ENCODE results near the gene FRK.

The FRK gene

GRCh38 chr6:116030770-116031169 lies 29.9 kb downstream of the FRK start:
- H3K27ac ChIP-seq (ENCODE audit: low read length), result no peak overlapping the region
- H3K9ac ChIP-seq (ENCODE audit: low read length), result no peak overlapping the region
- no peaks in the 10 kb centered on the region for H3K9me3 ChIP-seq (ENCODE audit: control insufficient read depth, low read depth, low read length)
- H3K36me3 ChIP-seq (ENCODE audit: control insufficient read depth, low read depth, low read length), result no peaks in the 10 kb centered on the region
- H3K27me3 ChIP-seq (ENCODE audit: control insufficient read depth, insufficient read depth, low read length), result no peaks in the 10 kb centered on the region
- H3K4me1 ChIP-seq (ENCODE audit: control insufficient read depth, low read depth, low read length), result peaks cover 5% of the 10 kb centered on the region
- no peak overlapping the region for H3K4me3 ChIP-seq (ENCODE audit: low read length)

DNA sequence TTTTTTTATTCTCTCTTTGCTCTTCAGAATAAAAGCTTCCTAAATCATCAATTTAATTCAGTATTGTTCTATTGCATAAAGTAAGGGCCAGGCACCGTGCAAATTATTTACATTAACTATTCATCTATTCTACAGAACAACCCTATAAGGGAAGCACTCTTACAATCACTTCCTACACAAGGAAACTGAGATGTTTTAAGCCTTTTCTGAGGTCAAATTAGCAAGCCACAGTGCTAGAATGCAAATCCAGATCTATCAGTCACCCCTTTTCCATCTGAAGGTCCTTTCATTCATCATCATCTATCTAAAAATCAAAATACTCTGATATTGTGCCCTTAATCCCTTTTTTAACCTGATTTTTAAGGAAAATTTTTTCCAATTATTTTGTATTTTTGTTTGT lies 31.2 kb downstream of the FRK start:
- H3K9ac ChIP-seq (ENCODE audit: low read length), result no peak overlapping the region
- H3K4me1 ChIP-seq (ENCODE audit: control insufficient read depth, low read depth, low read length), result peaks cover 5% of the 10 kb centered on the region
- no peaks in the 10 kb centered on the region for H3K9me3 ChIP-seq (ENCODE audit: control insufficient read depth, low read depth, low read length)
- H3K27ac ChIP-seq (ENCODE audit: low read length), result no peak overlapping the region
- no peaks in the 10 kb centered on the region for H3K36me3 ChIP-seq (ENCODE audit: control insufficient read depth, low read depth, low read length)
- no peaks in the 10 kb centered on the region for H3K27me3 ChIP-seq (ENCODE audit: control insufficient read depth, insufficient read depth, low read length)
- no peak overlapping the region for H3K4me3 ChIP-seq (ENCODE audit: low read length)

DNA sequence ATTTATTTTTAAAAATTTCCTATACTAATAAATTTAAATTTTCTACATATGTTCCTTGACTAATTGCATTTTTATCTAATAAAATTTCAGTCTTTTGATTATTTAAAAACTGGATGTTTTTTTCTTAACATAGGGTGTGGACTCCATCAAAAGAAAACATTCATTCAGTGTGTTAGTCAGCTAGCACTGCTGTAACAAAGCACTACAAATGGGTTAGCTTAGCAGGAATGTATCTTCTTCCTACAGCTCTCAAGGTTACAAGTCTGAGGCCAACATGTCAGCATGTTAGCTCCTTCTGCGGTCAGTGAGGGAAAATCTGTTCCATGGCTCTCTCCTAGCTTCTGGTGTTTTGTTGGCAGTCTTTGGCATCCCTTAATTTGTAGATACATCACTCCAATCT lies 32.5 kb downstream of the FRK start:
- no peaks in the 10 kb centered on the region for H3K36me3 ChIP-seq (ENCODE audit: control insufficient read depth, low read depth, low read length)
- H3K27ac ChIP-seq (ENCODE audit: low read length), result no peak overlapping the region
- H3K9me3 ChIP-seq (ENCODE audit: control insufficient read depth, low read depth, low read length), result no peaks in the 10 kb centered on the region
- no peaks in the 10 kb centered on the region for H3K27me3 ChIP-seq (ENCODE audit: control insufficient read depth, insufficient read depth, low read length)
- H3K4me1 ChIP-seq (ENCODE audit: control insufficient read depth, low read depth, low read length), result peaks cover 5% of the 10 kb centered on the region
- H3K4me3 ChIP-seq (ENCODE audit: low read length), result no peak overlapping the region
- no peak overlapping the region for H3K9ac ChIP-seq (ENCODE audit: low read length)

DNA sequence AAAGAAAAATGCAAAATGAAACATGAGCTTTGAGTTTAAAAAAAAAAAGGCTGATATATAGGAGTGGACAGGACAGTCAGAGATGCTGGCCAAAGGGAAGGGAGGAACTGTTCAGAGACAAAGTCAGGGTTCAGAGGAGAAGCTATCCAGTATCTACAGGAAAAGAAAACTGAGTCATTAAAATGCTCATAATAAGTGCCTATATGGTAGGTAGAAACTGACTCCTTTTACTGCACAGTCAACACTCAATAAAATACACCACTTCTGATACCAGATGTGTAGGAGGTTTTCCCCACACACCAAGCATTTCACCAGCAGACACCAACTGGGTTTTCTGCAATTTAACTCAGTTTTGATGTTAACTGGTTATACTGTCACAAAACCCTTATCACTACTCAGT lies 32.9 kb downstream of the FRK start:
- Histone ChIP-seq H3K27me3 (ENCODE audit: control insufficient read depth, insufficient read depth, low read length) (no peaks in the 10 kb centered on the region), H3K4me3 (ENCODE audit: low read length) (no peak overlapping the region), H3K27ac (ENCODE audit: low read length) (no peak overlapping the region), H3K9ac (ENCODE audit: low read length) (no peak overlapping the region), H3K36me3 (ENCODE audit: control insufficient read depth, low read depth, low read length) (no peaks in the 10 kb centered on the region), H3K4me1 (ENCODE audit: control insufficient read depth, low read depth, low read length) (peaks cover 5% of the 10 kb centered on the region), H3K9me3 (ENCODE audit: control insufficient read depth, low read depth, low read length) (no peaks in the 10 kb centered on the region)

DNA sequence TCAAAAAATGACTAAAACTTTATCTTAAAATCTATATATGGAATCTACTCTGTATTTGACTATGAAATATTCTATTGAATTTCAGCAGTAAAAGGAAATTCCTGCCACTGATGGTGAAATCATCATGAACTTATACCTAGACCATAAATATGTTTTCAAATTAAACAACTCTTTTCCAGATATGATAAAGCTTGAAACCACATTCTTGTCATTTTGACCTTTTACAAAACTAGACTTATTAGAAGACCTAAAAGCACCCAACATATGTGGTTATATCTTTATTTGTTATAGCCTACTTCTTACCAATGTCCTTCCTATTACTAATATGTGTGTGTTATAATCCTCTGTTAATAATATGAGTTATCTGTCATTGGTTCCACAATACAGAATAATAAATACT lies 35.3 kb downstream of the FRK start:
- H3K27me3 ChIP-seq (ENCODE audit: control insufficient read depth, insufficient read depth, low read length), result no peaks in the 10 kb centered on the region
- H3K9ac ChIP-seq (ENCODE audit: low read length), result no peak overlapping the region
- no peak overlapping the region for H3K27ac ChIP-seq (ENCODE audit: low read length)
- H3K4me1 ChIP-seq (ENCODE audit: control insufficient read depth, low read depth, low read length), result no peaks in the 10 kb centered on the region
- H3K36me3 ChIP-seq (ENCODE audit: control insufficient read depth, low read depth, low read length), result no peaks in the 10 kb centered on the region
- no peaks in the 10 kb centered on the region for H3K9me3 ChIP-seq (ENCODE audit: control insufficient read depth, low read depth, low read length)
- H3K4me3 ChIP-seq (ENCODE audit: low read length), result no peak overlapping the region

- no peak overlapping the region for H3K9ac ChIP-seq (ENCODE audit: low read length)
- H3K4me3 ChIP-seq (ENCODE audit: low read length), result no peak overlapping the region
- no peak overlapping the region for H3K27ac ChIP-seq (ENCODE audit: low read length)
- H3K9me3 ChIP-seq (ENCODE audit: control insufficient read depth, low read depth, low read length), result no peaks in the 10 kb centered on the region
- H3K27me3 ChIP-seq (ENCODE audit: control insufficient read depth, insufficient read depth, low read length), result no peaks in the 10 kb centered on the region
- no peaks in the 10 kb centered on the region for H3K36me3 ChIP-seq (ENCODE audit: control insufficient read depth, low read depth, low read length)
- H3K4me1 ChIP-seq (ENCODE audit: control insufficient read depth, low read depth, low read length), result no peaks in the 10 kb centered on the region
Measured at GRCh38 chr6:116022841-116023445, 37.7 kb downstream of the FRK start.

GRCh38 chr6:116020738-116021137 lies 40.0 kb downstream of the FRK start:
- Histone ChIP-seq H3K4me1 (ENCODE audit: control insufficient read depth, low read depth, low read length) (no peaks in the 10 kb centered on the region), H3K36me3 (ENCODE audit: control insufficient read depth, low read depth, low read length) (no peaks in the 10 kb centered on the region), H3K4me3 (ENCODE audit: low read length) (no peak overlapping the region), H3K27me3 (ENCODE audit: control insufficient read depth, insufficient read depth, low read length) (no peaks in the 10 kb centered on the region), H3K9me3 (ENCODE audit: control insufficient read depth, low read depth, low read length) (no peaks in the 10 kb centered on the region), H3K9ac (ENCODE audit: low read length) (no peak overlapping the region), H3K27ac (ENCODE audit: low read length) (no peak overlapping the region)

GRCh38 chr6:116019428-116019827 lies 41.3 kb downstream of the FRK start:
- no peak overlapping the region for H3K4me3 ChIP-seq (ENCODE audit: low read length)
- H3K27ac ChIP-seq (ENCODE audit: low read length), result no peak overlapping the region
- H3K9me3 ChIP-seq (ENCODE audit: control insufficient read depth, low read depth, low read length), result no peaks in the 10 kb centered on the region
- no peaks in the 10 kb centered on the region for H3K27me3 ChIP-seq (ENCODE audit: control insufficient read depth, insufficient read depth, low read length)
- no peak overlapping the region for H3K9ac ChIP-seq (ENCODE audit: low read length)
- H3K36me3 ChIP-seq (ENCODE audit: control insufficient read depth, low read depth, low read length), result no peaks in the 10 kb centered on the region
- no peaks in the 10 kb centered on the region for H3K4me1 ChIP-seq (ENCODE audit: control insufficient read depth, low read depth, low read length)

- no peaks in the 10 kb centered on the region for H3K27me3 ChIP-seq (ENCODE audit: control insufficient read depth, insufficient read depth, low read length)
- H3K36me3 ChIP-seq (ENCODE audit: control insufficient read depth, low read depth, low read length), result no peaks in the 10 kb centered on the region
- no peak overlapping the region for H3K4me3 ChIP-seq (ENCODE audit: low read length)
- H3K27ac ChIP-seq (ENCODE audit: low read length), result no peak overlapping the region
- H3K4me1 ChIP-seq (ENCODE audit: control insufficient read depth, low read depth, low read length), result no peaks in the 10 kb centered on the region
- no peak overlapping the region for H3K9ac ChIP-seq (ENCODE audit: low read length)
- H3K9me3 ChIP-seq (ENCODE audit: control insufficient read depth, low read depth, low read length), result no peaks in the 10 kb centered on the region
Measured at GRCh38 chr6:116018976-116019375, 41.7 kb downstream of the FRK start.

DNA sequence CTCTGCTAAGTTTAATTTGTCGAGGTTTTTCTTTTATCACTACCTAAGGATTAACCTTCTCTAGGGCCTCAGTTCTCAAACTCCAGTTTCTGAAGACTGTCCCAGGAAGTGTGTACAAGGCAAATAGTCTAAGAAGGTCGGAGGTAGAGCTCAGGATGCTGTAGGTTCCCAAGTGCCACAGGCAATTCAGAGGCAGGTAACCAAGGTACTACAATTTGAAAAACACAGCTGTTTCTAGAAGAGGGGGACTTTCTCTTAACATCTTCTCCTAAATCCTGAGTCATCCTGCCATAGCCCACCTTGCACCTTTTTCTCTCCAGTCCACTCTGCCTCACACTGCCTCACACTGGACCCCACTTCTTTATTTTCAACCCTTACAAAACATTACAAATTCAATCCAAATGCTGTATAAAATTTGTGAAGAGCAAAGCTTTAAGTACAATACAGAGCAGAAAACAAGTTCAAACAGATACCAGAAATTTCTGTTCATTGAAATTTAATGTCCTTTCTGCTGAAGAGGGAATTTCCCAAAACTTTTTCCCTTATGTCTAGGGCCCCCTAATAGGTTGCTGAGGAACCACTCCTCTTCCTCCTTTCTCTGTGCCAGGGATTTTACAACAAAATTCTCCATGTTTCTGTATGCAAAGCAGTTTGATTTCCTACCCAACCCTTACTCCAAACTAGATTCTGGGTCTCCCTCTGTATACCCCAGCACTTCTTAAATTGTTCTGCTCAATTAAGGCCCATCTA lies 43.0 kb downstream of the FRK start:
- Histone ChIP-seq H3K36me3 (ENCODE audit: control insufficient read depth, low read depth, low read length) (no peaks in the 10 kb centered on the region), H3K27ac (ENCODE audit: low read length) (no peak overlapping the region), H3K4me3 (ENCODE audit: low read length) (no peak overlapping the region), H3K27me3 (ENCODE audit: control insufficient read depth, insufficient read depth, low read length) (no peaks in the 10 kb centered on the region), H3K4me1 (ENCODE audit: control insufficient read depth, low read depth, low read length) (no peaks in the 10 kb centered on the region), H3K9ac (ENCODE audit: low read length) (no peak overlapping the region), H3K9me3 (ENCODE audit: control insufficient read depth, low read depth, low read length) (no peaks in the 10 kb centered on the region)

DNA sequence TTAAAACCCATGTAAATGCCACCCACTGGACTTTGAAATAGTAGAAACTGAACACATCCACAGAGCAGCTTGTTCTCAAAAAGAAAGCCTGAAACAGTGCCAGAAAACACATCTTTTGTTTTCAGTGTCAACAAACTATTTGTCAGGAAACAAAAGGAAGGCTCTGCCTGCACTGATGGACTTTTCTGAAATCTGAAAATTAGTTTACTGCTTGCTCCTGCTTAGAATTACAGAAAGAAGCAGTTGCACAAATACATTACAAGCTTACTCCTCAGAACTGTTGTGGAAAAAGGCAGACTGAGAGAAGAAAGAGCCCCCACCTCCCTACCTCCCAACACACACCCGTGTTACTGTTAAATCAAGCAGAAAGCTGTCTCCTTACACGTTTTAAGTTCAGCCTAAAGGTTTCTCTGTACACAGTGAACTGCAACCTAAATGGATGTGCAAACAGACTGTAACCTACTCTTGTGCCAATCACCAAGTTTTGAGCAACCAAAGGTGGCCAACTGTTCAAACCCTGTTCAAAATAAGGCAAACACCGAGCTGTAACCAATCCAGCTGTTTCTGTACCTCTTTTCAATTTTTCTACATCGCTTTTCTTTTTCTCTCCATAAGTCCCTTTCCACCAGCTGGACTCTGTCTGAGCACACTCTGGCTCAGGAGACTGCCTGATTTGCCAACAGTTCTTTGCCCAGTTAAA lies 43.7 kb downstream of the FRK start:
- no peaks in the 10 kb centered on the region for H3K27me3 ChIP-seq (ENCODE audit: control insufficient read depth, insufficient read depth, low read length)
- H3K36me3 ChIP-seq (ENCODE audit: control insufficient read depth, low read depth, low read length), result no peaks in the 10 kb centered on the region
- no peaks in the 10 kb centered on the region for H3K4me1 ChIP-seq (ENCODE audit: control insufficient read depth, low read depth, low read length)
- H3K9ac ChIP-seq (ENCODE audit: low read length), result no peak overlapping the region
- no peak overlapping the region for H3K27ac ChIP-seq (ENCODE audit: low read length)
- H3K4me3 ChIP-seq (ENCODE audit: low read length), result no peak overlapping the region
- no peaks in the 10 kb centered on the region for H3K9me3 ChIP-seq (ENCODE audit: control insufficient read depth, low read depth, low read length)

DNA sequence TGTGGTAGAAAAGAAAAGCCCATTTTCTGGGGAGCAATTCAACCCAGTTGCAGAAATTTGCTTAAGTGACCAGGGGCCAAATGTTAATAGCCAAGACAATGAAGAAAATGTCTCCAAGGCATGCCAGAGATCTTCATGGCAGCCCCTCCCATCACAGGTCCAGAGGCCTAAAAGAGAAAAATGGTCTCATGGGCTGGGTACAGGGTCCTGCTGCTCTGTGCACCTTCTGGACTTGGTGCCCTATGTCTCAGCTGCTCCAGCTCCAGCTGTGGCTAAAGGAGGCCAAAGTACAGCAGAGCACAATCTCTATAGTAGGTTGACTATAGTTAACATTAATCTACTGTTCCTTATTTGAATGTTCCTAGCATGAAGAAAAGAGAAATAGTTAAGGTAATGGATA lies 44.7 kb downstream of the FRK start:
- no peak overlapping the region for H3K27ac ChIP-seq (ENCODE audit: low read length)
- H3K9ac ChIP-seq (ENCODE audit: low read length), result no peak overlapping the region
- H3K4me3 ChIP-seq (ENCODE audit: low read length), result no peak overlapping the region
- no peaks in the 10 kb centered on the region for H3K4me1 ChIP-seq (ENCODE audit: control insufficient read depth, low read depth, low read length)
- no peaks in the 10 kb centered on the region for H3K36me3 ChIP-seq (ENCODE audit: control insufficient read depth, low read depth, low read length)
- H3K9me3 ChIP-seq (ENCODE audit: control insufficient read depth, low read depth, low read length), result no peaks in the 10 kb centered on the region
- no peaks in the 10 kb centered on the region for H3K27me3 ChIP-seq (ENCODE audit: control insufficient read depth, insufficient read depth, low read length)

Measured in iPS-18a (cell line).